Endometrial microvascular endothelial cells (primary cell): ENCODE data around the gene E4F1. TPM values are rescaled to one million over a fixed set of nuclear protein-coding genes. Genes with fewer than 3 reads are reported as not detected.

Experiments
- in situ Hi-C: cut with HindIII; loops from 2 replicates; pipeline ENCODE4 v1.10.0; 2017; ENCODE audit warnings: low sequenced_read_pairs, low pct_unique_long_range_greater_than_20kb; ENCODE audit errors: inconsistent ontology term
- total RNA-seq: library from RNA; depleted of rRNA; stranded (reverse); fragments of >200 nt; gene quantifications from one replicate; pipeline ENCODE4 v1.2.3, GENCODE V29; 2015; ENCODE audit errors: inconsistent ontology term

The E4F1 gene
- total RNA-seq, 1 donor from 2014 or later, result 34.6 TPM

DNA sequence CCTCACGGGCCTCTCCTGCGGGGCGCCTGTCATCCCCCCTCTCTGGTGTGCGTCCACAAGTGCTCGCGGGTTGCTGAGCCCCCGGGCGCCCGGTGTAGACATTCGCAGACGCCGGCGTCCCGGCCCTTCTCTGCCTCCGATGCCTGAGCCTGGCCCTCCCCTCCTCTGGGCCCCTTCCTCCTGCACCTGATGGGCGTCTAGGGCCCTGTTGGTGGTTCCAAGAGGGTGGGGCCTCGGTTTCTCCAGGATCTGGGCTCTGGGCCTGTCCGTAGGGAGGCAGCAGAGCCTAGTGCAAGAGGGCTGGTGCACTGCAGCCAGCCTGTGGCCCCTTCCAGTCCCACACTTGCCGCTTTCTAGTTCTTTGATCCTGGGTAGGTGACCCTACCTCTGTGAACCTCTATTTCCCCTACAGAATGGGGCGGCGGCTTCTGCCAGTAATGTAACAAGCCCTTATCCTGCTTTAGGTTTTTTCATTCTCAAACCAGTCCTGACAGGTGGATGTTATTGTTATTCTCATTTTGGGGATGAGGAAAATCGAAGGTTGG, 623 bp downstream of the E4F1 start:
- in situ Hi-C loops, result no loop called here

- in situ Hi-C loops, result no loop called here
These were observed 2.9 kb downstream of the E4F1 start for GRCh38 chr16:2226245-2226793.

DNA sequence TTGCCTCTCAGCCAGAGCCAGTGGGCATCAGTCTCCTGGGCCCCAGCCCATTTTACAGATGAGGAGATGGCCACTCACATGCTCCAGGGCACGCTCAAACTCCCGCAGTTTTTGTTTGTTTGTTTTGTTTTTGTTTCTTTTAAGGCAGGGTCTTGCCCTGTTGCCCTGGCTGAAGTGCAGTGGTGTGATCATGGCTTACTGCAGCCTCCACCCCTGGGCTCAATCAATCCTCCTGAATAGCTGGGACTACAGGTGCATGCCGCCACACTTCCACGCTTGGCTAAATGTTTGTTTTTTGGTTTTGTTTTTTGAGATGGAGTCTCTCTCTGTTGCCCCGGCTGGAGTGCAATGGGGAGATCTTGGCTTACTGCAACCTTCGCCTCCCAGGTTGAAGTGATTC, 3.5 kb downstream of the E4F1 start:
- in situ Hi-C loops, result no loop called here

DNA sequence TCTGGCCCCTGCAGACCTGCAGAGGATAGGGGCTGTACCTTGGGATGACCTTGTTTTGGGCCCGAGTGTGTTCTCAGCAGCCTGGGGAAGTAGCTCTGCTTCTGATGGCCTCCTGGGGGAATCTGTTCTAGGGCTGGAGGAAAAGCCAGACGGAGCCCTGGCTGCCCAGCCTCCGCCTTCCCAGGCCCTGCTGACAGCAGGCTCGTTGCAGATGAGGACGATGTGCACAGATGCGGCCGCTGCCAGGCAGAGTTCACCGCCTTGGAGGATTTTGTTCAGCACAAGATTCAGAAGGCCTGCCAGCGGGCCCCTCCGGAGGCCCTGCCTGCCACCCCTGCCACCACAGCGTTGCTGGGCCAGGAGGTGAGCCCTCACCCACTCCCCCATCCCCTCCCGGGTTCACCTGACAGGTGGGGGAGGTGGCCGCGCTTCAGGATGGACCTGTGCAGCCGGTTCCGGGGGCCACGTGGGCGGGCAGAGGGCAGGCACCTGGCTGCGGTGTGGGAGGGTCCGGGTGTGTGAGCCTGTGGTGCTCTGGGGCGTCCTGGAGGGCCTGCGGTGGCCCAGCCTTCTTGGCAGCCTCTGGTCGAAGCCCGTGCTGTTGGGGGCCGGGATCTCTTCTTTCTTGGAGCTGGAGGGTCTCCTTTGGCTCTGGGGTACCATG, 4.9 kb downstream of the E4F1 start:
- in situ Hi-C loops, result no loop called here

GRCh38 chr16:2229091-2229490, 5.7 kb downstream of the E4F1 start:
- in situ Hi-C loops, result no loop called here

GRCh38 chr16:2229632-2230250, 6.3 kb downstream of the E4F1 start:
- in situ Hi-C loops, result no loop called here

- in situ Hi-C loops, result no loop called here
These were observed 7.0 kb downstream of the E4F1 start for GRCh38 chr16:2230376-2230775.

DNA sequence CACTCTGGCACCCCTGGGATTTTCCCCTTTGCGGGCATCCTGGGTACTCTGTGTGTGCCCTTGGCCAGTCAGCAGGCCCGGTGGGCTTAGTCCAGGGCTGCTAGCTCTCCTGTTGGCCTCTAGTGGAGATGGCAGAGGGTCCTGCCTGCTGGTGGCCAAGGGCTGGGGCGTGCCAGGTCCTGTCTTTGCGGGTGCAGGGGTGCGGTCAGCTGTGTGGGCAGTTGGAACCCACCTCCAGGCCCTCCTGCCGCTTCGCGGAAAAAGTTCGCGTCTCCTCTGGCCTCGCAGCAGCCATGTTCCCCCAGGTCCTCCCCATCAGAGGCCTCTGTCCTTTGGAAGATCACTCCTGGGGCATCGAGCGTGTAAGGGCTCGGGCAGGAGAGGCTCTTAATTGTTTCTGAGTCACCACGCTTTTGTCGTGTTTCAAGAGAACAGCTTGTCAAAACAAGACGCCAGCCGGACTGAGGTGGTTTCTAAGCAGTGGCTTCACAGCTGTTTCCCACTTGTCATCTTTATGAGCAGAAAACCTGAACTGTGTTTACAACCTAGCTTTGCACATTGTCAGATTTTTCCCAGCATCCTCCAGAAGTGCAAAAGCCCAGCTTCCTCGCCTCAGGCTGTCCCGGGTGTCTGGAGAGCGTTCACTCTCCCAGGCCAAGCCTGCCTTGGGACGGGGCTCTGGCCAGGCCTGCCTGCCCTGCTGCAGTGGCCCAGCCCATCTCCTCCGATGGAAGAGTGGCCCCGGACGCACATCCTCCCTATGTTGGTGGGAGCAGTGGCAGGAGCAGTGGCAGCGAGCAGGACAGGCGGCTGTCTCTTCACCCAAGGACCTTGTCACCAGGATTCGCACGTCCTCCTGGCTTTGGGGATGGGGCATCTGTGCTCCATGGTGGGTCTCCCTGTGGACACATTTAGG, 7.9 kb downstream of the E4F1 start:
- in situ Hi-C loops, result no loop called here

DNA sequence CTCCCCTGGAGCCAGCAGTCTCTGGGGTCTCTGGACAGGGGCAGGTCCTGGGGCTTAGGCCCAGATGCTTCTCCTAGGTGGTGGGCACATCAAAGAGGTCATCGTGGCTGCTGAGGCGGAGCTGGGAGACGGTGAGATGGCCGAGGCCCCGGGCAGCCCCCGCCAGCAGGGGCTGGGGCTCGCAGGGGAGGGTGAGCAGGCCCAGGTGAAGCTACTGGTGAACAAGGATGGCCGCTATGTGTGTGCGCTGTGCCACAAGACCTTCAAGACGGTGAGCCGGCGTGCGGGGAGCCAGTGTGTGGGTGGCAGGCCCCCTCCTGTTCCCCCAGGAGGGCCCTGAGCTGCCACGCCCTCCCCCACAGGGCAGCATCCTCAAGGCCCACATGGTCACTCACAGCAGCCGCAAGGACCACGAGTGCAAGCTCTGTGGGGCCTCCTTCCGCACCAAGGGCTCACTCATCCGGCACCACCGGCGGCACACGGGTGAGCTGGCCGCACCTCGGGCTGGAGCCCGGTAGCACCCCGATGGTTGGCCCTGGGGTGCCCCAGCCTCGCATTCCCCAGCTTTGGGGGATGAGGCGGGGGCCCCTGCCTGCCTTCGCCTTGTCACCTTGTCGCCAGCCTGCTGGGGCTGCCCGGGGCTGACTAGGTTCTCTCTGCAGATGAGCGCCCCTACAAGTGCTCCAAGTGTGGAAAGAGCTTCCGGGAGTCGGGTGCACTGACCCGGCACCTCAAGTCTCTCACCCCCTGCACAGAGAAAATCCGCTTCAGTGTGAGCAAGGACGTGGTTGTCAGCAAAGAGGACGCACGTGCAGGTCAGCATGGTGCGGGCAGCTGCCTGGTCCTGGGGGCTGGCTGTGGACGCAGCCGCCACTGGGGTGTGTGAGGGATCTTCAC, 9.0 kb downstream of the E4F1 start:
- in situ Hi-C loops, result no loop called here

DNA sequence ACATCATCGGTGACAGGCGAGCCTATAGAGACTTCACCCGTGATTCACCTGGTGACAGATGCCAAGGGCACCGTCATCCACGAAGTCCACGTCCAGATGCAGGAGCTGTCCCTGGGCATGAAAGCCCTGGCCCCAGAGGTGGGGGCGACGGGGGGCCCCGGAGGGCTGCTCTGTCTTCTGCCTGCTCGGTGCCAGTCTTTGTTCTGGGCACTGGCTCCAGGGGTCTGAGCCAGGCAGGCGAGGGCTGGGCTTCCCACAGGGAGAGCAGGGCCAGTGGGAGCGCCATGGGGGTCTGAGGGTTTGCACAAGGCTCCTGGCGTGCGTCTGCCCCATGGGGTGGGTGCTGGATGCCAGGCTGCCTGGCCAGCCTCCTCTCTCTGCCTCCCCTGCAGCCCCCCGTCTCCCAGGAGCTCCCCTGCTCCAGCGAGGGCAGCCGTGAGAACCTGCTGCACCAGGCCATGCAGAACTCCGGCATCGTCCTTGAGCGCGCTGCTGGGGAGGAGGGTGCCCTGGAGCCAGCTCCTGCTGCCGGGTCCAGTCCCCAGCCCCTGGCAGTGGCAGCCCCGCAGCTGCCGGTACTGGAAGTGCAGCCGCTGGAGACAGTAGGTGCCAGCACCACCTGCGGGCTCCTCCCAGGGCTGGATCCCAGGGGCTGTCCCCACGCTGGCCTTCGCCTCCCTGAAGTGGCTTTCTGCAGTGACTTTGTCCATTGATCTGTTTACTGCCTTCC, 9.8 kb downstream of the E4F1 start:
- in situ Hi-C loops, result no loop called here

DNA sequence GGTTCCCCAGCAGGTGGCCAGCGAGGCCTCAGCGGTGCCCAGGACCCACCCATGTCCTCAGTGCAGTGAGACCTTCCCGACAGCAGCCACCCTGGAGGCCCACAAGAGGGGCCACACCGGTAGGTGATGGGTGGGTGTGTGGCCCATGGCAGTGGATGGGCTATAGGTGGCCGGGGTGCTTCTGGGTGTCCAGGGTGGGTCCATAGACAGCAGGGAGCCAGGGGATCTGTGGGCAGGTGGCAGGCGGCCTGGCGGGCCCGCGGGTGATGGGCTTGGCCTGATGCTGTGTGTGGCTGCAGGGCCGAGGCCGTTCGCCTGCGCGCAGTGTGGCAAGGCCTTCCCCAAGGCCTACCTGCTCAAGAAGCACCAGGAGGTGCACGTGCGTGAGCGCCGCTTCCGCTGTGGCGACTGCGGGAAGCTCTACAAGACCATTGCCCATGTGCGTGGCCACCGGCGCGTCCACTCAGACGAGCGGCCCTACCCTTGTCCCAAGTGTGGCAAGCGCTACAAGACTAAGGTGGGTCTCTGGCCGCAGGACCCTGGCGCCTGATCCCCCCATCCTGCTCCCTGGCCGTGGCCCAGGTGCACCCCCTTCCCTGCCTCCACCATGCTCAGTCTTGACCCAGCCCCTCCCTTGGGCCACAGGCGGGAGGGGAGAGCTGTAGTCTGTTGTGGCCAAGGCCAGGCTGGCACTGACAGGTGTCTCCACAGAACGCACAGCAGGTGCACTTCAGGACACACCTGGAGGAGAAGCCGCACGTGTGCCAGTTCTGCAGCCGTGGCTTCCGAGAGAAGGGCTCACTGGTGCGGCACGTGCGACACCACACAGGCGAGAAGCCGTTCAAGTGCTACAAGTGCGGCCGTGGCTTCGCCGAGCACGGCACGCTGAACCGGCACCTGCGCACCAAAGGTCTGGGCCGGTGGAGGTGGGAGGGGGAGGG, 10.8 kb downstream of the E4F1 start:
- in situ Hi-C loops, result no loop called here

DNA sequence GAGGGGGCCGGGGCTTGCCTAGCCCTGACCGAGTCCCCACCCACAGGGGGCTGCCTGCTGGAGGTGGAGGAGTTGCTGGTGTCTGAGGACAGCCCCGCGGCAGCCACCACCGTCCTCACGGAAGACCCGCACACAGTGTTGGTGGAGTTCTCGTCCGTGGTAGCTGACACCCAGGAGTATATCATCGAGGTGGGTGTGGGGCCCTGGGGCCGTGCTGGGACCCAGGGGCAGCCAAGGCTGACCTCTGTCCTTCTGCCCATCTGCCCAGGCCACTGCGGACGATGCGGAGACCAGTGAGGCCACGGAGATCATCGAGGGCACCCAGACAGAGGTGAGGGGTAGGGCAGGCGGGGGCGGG, 11.4 kb downstream of the E4F1 start:
- in situ Hi-C loops, result no loop called here

- in situ Hi-C loops, result no loop called here
These were observed 11.9 kb downstream of the E4F1 start for GRCh38 chr16:2235234-2235651.

DNA sequence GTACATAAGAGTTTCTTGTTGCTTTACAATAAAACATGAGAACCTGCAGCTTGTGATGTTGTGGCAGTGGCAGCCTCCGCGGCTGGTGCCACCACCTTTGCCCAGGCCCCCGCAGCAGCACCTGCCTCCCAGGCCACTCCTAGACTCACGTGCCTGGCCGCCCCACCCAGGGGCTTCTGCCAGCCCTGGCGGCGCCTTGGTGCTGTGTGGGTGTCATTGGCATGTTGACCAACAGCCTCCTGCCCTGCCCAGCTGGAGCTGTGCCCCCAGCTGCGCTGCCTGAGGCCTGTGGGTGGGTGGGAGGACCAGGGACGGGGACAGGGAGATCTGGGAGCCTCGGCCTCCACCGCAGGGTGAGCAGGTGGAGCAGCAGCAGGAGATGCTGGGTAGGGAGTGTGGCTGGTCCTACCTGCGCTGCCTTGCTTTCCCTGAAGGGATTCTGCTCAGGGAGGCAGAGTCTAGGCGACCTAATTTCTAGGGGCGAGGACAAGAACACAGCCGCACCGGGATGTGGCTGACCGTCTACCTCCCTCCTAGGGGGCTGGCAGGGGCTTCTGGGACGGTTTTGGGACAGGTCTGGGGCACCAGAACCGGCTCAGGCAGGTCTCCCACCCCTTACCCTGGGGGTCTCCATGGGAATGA, 12.4 kb downstream of the E4F1 start:
- in situ Hi-C loops, result no loop called here

DNA sequence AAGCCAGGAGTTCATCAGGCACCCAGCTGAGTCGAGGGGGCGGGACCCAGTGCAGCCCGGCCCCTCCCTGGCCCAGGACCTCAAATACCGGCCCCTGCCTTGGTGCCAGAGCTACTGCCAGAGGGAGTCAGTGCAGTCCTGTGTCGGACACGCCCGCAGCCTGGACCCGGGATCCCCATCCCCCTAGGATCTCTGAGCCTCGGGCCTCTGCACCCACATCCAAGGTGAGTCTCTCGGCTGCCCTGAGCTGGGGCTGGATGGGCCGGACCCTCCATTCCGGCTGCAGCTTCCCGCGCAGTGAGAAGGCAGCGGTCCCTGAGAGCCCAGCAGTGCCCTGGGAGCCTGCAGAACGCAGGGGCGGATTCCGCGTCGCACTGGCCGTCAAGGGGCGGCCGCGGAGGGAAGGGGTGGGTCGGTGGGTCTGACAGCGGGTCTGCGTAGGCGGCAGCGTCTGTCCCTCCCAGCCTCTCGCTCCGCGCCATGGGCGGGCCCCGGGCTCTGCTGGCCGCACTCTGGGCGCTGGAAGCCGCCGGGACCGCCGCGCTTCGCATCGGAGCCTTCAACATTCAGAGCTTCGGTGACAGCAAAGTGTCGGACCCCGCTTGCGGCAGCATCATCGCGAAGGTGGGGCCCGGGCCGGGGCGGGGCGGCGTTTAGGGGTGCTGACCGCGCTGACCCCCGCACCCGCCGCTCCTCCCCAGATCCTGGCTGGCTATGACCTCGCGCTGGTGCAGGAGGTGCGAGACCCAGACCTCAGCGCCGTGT, 13.1 kb downstream of the E4F1 start, which contains the start of gene DNASE1L2:
DNASE1L2 (plus strand) TSS at position 108 of the 765 bp plus-strand sequence; CDS start at position 481, 373 bp downstream.
- in situ Hi-C loops, result no loop called here

- in situ Hi-C loops, result no loop called here
These were observed 13.7 kb downstream of the E4F1 start for GRCh38 chr16:2237102-2237482.
